Panc1 (cell line): Measurements from ENCODE around the gene SEMA4F.

ENCODE experiments used
- POLR2AphosphoS5 ChIP-seq: IDR thresholded peaks from 2 replicates; pipeline ENCODE4 v1.6.1; 2012; ENCODE audit warnings: mild to moderate bottlenecking, low read depth, low read length, moderate library complexity
- SIN3A ChIP-seq: IDR thresholded peaks from 2 replicates; pipeline ENCODE4 v1.6.1; 2012; ENCODE audit warnings: low read depth, mild to moderate bottlenecking, low read length, moderate library complexity, borderline replicate concordance; ENCODE audit not compliant: insufficient read depth
- TCF7L2 ChIP-seq: IDR thresholded peaks from 2 replicates; pipeline ENCODE4 v1.6.1; 2011; ENCODE audit warnings: mild to moderate bottlenecking, low read depth, low read length, inconsistent platforms
- TF ChIP-seq, protein P1 (sequence below): fragments of 450-650 bp; IDR thresholded peaks from 2 replicates; pipeline ENCODE4 v1.5.1; 2017; ENCODE audit warnings: mild to moderate bottlenecking
- TF ChIP-seq, protein P2 (sequence below), 2 experiments: IDR thresholded peaks; 2 replicates each; pipeline ENCODE4 v1.6.1; 2011 to 2012; ENCODE audit warnings: low read depth in 2 of 2, control low read depth in 1 of 2, low read length in 1 of 2, mild to moderate bottlenecking in 1 of 2, moderate library complexity in 1 of 2; ENCODE audit not compliant: insufficient read depth in 1 of 2

GRCh38 chr2:74685408-74685807 lies 31.4 kb downstream of the SEMA4F start:
- TF ChIP-seq, protein P1, sequence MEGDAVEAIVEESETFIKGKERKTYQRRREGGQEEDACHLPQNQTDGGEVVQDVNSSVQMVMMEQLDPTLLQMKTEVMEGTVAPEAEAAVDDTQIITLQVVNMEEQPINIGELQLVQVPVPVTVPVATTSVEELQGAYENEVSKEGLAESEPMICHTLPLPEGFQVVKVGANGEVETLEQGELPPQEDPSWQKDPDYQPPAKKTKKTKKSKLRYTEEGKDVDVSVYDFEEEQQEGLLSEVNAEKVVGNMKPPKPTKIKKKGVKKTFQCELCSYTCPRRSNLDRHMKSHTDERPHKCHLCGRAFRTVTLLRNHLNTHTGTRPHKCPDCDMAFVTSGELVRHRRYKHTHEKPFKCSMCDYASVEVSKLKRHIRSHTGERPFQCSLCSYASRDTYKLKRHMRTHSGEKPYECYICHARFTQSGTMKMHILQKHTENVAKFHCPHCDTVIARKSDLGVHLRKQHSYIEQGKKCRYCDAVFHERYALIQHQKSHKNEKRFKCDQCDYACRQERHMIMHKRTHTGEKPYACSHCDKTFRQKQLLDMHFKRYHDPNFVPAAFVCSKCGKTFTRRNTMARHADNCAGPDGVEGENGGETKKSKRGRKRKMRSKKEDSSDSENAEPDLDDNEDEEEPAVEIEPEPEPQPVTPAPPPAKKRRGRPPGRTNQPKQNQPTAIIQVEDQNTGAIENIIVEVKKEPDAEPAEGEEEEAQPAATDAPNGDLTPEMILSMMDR, result no peak
- TF ChIP-seq POLR2AphosphoS5 (no peak), SIN3A (no peak), TCF7L2 (no peak)
- TF ChIP-seq, protein P2, sequence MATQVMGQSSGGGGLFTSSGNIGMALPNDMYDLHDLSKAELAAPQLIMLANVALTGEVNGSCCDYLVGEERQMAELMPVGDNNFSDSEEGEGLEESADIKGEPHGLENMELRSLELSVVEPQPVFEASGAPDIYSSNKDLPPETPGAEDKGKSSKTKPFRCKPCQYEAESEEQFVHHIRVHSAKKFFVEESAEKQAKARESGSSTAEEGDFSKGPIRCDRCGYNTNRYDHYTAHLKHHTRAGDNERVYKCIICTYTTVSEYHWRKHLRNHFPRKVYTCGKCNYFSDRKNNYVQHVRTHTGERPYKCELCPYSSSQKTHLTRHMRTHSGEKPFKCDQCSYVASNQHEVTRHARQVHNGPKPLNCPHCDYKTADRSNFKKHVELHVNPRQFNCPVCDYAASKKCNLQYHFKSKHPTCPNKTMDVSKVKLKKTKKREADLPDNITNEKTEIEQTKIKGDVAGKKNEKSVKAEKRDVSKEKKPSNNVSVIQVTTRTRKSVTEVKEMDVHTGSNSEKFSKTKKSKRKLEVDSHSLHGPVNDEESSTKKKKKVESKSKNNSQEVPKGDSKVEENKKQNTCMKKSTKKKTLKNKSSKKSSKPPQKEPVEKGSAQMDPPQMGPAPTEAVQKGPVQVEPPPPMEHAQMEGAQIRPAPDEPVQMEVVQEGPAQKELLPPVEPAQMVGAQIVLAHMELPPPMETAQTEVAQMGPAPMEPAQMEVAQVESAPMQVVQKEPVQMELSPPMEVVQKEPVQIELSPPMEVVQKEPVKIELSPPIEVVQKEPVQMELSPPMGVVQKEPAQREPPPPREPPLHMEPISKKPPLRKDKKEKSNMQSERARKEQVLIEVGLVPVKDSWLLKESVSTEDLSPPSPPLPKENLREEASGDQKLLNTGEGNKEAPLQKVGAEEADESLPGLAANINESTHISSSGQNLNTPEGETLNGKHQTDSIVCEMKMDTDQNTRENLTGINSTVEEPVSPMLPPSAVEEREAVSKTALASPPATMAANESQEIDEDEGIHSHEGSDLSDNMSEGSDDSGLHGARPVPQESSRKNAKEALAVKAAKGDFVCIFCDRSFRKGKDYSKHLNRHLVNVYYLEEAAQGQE (IDR thresholded peaks at IDR 0.05; ENCODE audit: insufficient read depth in 1 of 2, low read depth in 2 of 2, low read length in 1 of 2), result no peak
